ENCODE results near the gene FDPS.
"Not testable (repeated sequence)": the region's sequence is repeated elsewhere in the genome, so short reads cannot be mapped to it uniquely, and the experiment has no call there.

FDPS gene

DNA sequence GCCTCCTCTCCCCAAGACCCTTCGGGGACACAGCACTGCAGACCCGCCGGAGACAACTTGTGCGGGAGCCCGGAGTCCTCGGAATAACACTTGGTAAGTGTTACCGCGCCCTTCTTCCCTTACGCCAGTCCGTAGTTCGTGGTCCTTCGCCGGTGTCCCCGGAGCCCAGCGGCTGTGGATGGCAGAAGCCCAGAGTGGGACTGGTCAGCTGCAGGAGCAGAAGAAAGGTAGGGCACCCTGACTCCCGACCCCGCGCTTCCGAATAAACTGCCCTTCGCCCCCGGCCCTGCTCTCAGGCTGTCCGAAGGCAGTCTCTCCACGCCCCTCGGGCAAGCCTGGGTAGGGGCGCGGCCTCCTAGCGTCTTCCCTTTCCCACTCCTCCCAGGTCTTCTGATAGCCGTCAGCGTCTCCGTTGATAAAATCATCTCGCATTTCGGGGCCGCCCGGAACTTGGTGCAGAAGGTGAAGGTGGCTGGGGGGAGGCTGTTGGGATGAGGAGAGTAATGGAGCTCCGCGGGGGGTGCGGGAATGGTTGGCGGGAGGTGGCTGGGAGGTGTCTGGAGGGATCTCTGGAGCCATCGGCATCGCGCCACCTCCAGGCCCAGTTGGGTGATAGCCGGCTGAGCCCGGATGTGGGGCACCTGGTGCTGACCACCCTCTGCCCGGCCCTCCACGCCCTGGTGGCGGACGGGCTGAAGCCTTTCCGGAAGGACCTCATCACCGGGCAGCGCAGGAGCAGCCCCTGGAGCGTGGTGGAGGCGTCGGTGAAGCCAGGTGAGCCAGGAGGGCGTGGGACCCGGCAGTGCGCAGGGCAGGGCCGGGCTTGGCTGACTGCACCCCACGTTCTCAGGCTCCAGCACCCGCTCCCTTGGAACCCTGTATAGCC lies 16.3 kb downstream of the FDPS start:
- Histone ChIP-seq H3K27ac (peak overlapping the region in 10 of 11 experiments; percentile 64 to 88 (median 81); a peak in 19 of 22 replicates), H3K36me3 (peaks cover 13 to 40% (median 29%) of the 10 kb centered on the region in 11 experiments), H4K20me1 (peaks cover 0 to 68% (median 53%) of the 10 kb centered on the region in 11 experiments; a peak in 20 of 22 replicates), H3K9ac (peak overlapping the region; percentile 79 to 87 (median 85)), H3K4me2 (peak overlapping the region; percentile 85 to 99 (median 95)), H3K9me3 (replicated peaks in 1 of 11) (no peaks in the 10 kb centered on the region), H3K4me3 (peak overlapping the region; percentile 75 to 94 (median 83)), H3K4me1 (peaks cover 49 to 56% (median 53%) of the 10 kb centered on the region in 10 experiments), H3K27me3 (no peaks in the 10 kb centered on the region)
- TF ChIP-seq Cebpa-rat (IDR thresholded peaks at IDR 0.05): no peak

DNA sequence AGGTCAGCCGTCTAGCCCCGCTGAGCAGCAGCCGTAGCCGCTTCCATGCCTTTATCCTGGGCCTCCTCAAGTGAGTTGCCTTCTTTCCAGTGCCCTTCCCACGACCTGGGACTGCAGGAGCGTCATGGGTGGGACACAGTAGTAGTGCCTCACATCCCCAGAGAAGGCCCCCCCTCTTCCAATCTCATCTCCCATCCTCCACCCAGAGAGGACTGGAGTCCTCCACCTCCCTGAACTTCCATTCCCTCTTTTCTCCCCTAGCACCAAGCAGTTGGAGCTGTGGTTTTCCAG lies 16.9 kb downstream of the FDPS start:
- Histone ChIP-seq H3K4me1 (peaks cover 44 to 57% (median 48%) of the 10 kb centered on the region in 10 experiments), H3K9me3 (replicated peaks in 1 of 11) (no peaks in the 10 kb centered on the region), H3K4me3 (peak overlapping the region in 9 of 10 experiments; percentile 76 to 94 (median 84); a peak in 19 of 20 replicates), H3K27ac (0 out of 22 replicates have a peak overlapping the region, but pooled peaks of 2 of the 11 experiments have one; percentile 4), H3K36me3 (peaks cover 16 to 40% (median 32%) of the 10 kb centered on the region in 11 experiments), H3K9ac (peak overlapping the region; percentile 79 to 87 (median 85)), H3K27me3 (no peaks in the 10 kb centered on the region), H4K20me1 (peaks cover 4 to 68% (median 47%) of the 10 kb centered on the region in 11 experiments; a peak in 20 of 22 replicates), H3K4me2 (peak overlapping the region; percentile 85 to 99 (median 95))
- TF ChIP-seq Cebpa-rat (IDR thresholded peaks at IDR 0.05): no peak

DNA sequence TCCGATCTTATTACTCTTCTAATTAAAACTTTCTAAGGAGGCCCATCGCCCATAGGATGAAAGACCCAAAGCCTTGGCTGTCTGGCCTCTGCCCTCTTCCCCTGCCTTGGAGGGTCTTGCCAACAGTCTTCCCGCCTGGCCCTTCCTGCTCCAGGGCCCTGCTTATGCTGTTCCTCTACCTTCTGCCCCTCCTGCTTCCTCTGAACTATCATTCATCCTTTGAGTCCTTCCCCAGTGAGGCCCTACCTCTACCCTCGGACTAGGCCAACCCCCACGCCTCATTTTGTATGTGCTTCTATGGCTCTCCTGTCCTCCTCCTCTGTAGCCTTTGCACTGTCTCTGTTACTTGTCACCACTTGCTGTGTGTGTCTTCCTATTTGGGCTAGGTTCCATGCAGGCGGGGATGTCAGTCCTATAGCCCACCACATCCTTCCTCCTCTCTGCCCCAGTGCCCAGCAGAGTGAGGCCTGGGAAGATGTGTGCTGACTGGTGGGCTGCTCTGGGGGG lies 17.4 kb downstream of the FDPS start:
- Histone ChIP-seq H3K27ac (peak overlapping the region in 5 of 11 experiments; percentile 4 to 40 (median 12); a peak in 1 of 22 replicates), H3K36me3 (peaks cover 21 to 44% (median 38%) of the 10 kb centered on the region in 11 experiments), H3K27me3 (no peaks in the 10 kb centered on the region), H4K20me1 (peaks cover 9 to 67% (median 44%) of the 10 kb centered on the region in 11 experiments; a peak in 20 of 22 replicates), H3K4me2 (peak overlapping the region; percentile 85 to 99 (median 95)), H3K9me3 (replicated peaks in 1 of 11) (no peaks in the 10 kb centered on the region), H3K4me3 (peak overlapping the region in 6 of 10 experiments; percentile 76 to 94 (median 84); a peak in 7 of 20 replicates), H3K9ac (peak overlapping the region in 10 of 11 experiments; percentile 0 to 87 (median 85); a peak in 17 of 22 replicates), H3K4me1 (peaks cover 39 to 57% (median 43%) of the 10 kb centered on the region in 10 experiments)
- no peak for TF ChIP-seq Cebpa-rat (IDR thresholded peaks at IDR 0.05)

DNA sequence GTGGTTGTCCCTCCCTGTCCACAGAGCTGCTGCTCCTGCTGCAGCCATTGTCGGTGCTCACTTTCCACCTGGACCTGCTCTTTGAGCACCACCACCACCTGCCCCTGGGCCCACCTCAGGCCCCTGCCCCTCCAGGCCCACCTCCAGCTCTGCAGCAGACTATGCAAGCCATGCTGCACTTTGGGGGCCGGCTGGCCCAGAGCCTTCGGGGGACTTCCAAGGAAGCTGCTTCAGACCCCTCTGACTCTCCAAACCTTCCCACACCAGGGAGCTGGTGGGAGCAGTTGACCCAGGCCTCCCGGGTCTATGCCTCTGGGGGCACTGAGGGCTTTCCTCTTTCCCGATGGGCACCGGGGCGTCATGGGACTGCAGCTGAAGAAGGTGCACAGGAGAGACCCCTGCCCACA lies 18.0 kb downstream of the FDPS start:
- Histone ChIP-seq H3K4me3 (no peak overlapping the region), H3K9me3 (replicated peaks in 1 of 11) (no peaks in the 10 kb centered on the region), H3K27me3 (no peaks in the 10 kb centered on the region), H3K27ac (0 out of 22 replicates have a peak overlapping the region, but pooled peaks of 3 of the 11 experiments have one; percentile 5 to 13 (median 12)), H3K9ac (peak overlapping the region in 6 of 11 experiments; percentile 79 to 87 (median 85); a peak in 12 of 22 replicates), H3K36me3 (peaks cover 21 to 49% (median 43%) of the 10 kb centered on the region in 11 experiments), H3K4me2 (peak overlapping the region; percentile 85 to 99 (median 95); a peak in 19 of 22 replicates), H3K4me1 (peaks cover 34 to 57% (median 37%) of the 10 kb centered on the region in 10 experiments), H4K20me1 (peaks cover 13 to 67% (median 40%) of the 10 kb centered on the region in 11 experiments; a peak in 19 of 22 replicates)
- TF ChIP-seq Cebpa-rat (IDR thresholded peaks at IDR 0.05): no peak

DNA sequence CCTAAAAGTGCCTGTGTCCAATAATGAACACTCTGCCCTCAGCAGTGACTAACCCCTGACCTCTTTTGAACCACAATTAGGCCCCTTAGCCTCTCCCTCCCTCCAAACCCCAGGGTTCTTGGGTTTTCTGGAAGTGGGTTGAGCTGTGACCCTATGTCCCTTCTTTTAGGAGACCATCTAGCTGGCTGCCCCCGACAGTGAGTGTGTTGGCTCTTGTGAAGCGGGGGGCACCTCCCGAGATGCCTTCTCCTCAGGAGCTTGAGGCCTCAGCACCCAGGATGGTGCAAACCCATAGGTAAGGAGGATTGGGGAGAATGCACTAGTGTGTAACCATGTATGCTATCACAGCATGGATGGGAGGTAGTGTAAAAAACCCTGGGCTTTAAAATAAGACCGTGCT lies 19.3 kb downstream of the FDPS start:
- no peak overlapping the region for H3K27ac ChIP-seq

DNA sequence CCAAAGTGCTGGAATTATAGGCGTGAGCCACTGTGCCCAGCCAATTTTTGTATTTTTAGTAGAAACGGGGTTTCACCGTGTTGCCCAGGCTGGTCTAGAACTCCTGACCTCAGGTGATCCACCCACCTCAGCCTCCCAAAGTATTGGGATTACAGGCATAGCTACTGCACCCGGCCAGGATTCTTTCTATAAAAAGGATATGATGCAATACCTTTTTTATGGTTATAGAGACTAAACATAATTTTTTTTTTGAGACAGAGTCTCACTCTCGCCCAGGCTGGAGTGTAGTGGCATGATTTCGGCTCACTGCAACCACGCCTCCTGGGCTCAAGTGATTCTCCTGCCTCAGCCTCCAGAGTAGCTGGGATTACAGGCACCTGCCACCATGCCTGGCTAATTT lies 20.2 kb downstream of the FDPS start:
- not testable (repeated sequence) for H3K27me3 ChIP-seq; H3K9me3 ChIP-seq (replicated peaks in 1 of 11); H3K4me2 ChIP-seq; H3K4me3 ChIP-seq; H3K9ac ChIP-seq; H3K27ac ChIP-seq
- TF ChIP-seq Cebpa-rat (IDR thresholded peaks at IDR 0.05): peak in 3 of 11 experiments; percentile 11 to 68 (median 28); a peak in 2 of 22 replicates
- peaks cover 6 to 59% (median 32%) of the 10 kb centered on the region in 11 experiments; a peak in 17 of 22 replicates for H4K20me1 ChIP-seq
- peaks cover 29 to 69% (median 58%) of the 10 kb centered on the region in 11 experiments for H3K36me3 ChIP-seq
- H3K4me1 ChIP-seq: peaks cover 23 to 50% (median 27%) of the 10 kb centered on the region in 10 experiments

More for the DNA sequence above, 19.3 kb downstream of the FDPS start:
- Histone ChIP-seq H3K4me2 (no peak overlapping the region), H3K27me3 (no peaks in the 10 kb centered on the region), H3K9ac (0 out of 22 replicates have a peak overlapping the region, but pooled peaks of 1 of the 11 experiments have one; percentile 10), H3K9me3 (replicated peaks in 1 of 11) (no peaks in the 10 kb centered on the region), H3K4me3 (no peak overlapping the region), H3K4me1 (peaks cover 23 to 50% (median 27%) of the 10 kb centered on the region in 10 experiments), H3K36me3 (peaks cover 23 to 60% (median 49%) of the 10 kb centered on the region in 11 experiments), H4K20me1 (peaks cover 6 to 59% (median 32%) of the 10 kb centered on the region in 11 experiments; a peak in 17 of 22 replicates)
- no peak for TF ChIP-seq Cebpa-rat (IDR thresholded peaks at IDR 0.05)

DNA sequence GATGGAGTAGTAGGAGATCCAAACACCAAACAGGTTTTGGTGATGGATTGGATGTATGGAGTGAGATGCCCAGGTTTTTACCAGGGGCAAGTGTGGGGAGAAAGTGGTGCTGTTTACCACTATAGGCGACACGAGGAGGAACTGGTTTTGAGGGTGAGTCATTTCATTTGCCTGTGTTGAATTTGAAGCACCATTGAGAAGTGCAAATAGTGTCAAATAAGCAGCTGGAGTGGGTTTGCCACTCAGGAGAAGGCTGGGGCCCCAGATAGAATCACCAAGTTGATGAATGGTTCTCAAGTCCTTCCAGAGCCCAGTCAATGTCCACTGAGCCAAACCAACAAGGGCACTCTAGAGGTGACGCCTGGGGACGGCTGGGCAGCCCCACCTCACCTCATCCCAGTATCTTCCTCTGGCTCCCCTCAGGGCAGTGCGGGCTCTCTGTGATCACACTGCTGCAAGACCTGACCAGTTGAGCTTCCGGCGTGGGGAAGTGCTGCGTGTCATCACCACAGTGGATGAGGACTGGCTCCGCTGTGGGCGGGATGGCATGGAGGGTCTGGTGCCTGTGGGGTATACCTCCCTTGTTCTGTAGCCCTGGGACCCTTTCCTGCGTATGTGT lies 21.4 kb downstream of the FDPS start:
- Histone ChIP-seq H3K27ac (no peak overlapping the region), H3K9ac (no peak overlapping the region; a peak in 1 of 22 replicates), H3K36me3 (peaks cover 42 to 81% (median 70%) of the 10 kb centered on the region in 11 experiments), H3K4me1 (peaks cover 19 to 50% (median 25%) of the 10 kb centered on the region in 10 experiments), H3K27me3 (no peaks in the 10 kb centered on the region), H3K9me3 (replicated peaks in 1 of 11) (no peaks in the 10 kb centered on the region), H4K20me1 (peaks cover 6 to 56% (median 31%) of the 10 kb centered on the region in 11 experiments; a peak in 17 of 22 replicates), H3K4me3 (no peak overlapping the region), H3K4me2 (peak overlapping the region in 3 of 11 experiments; percentile 35 to 71 (median 58); a peak in 6 of 22 replicates)
- TF ChIP-seq Cebpa-rat (IDR thresholded peaks at IDR 0.05): no peak

DNA sequence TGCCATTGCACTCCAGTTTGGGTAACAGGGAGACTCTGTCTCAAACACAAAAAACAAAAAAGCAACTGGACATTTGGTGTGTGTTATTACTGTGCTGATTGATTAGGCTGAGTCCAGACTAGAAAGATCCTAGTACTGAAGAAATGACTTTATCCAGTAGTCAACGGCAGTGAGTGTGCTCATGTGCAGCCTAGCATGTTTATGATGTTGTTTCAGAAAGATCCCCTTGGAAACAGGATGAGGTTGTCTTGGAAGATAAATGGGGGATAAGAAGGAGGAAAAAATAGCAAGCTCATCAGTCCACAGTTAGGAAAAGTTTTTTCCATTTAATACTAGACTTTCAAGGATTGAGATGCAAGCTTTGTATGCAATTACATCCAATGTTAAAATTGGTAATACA lies 26.3 kb downstream of the FDPS start:
- peaks cover 0 to 19% (median 0%) of the 10 kb centered on the region in 10 experiments; a peak in 8 of 20 replicates for H3K4me1 ChIP-seq
- H4K20me1 ChIP-seq: peaks cover 0 to 30% (median 8%) of the 10 kb centered on the region in 11 experiments; a peak in 9 of 22 replicates
- H3K4me2 ChIP-seq: no peak overlapping the region
- no peak overlapping the region for H3K4me3 ChIP-seq
- H3K27me3 ChIP-seq: no peaks in the 10 kb centered on the region
- peaks cover 73 to 97% (median 92%) of the 10 kb centered on the region in 11 experiments for H3K36me3 ChIP-seq
- TF ChIP-seq Cebpa-rat (IDR thresholded peaks at IDR 0.05): no peak
- H3K9ac ChIP-seq: no peak overlapping the region
- H3K27ac ChIP-seq: no peak overlapping the region
- no peaks in the 10 kb centered on the region for H3K9me3 ChIP-seq (replicated peaks in 1 of 11)
